HCT116 (cell line): ENCODE results near the gene DUSP2. TPM values are rescaled to one million over a fixed set of nuclear protein-coding genes. Genes with fewer than 3 reads are reported as not detected.

Source experiments
- ATAC-seq: fragments of 200-7000 bp; cut with Tn5 transposase; 2 replicates; pipeline ENCODE4 v1.9.1; 2020; ENCODE audit warnings: mild to moderate bottlenecking, moderate library complexity
- BruUV-seq: library from RNA; stranded (reverse); fragments of 400-500 nt; replicated peaks from 2 replicates; lab custom pipeline; 2021; lab: Mats Ljungman, UMichigan
- CTCF ChIA-PET: fragments of 300-600 bp; sonication (Branson Sonifier 250); formaldehyde crosslinking; loops from one replicate; lab custom pipeline; 2021; ENCODE audit warnings: antibody characterized with exemption; lab: Charles Lee
- POLR2A ChIA-PET: fragments of 300-600, 350-600 bp; sonication (Branson Sonifier 250); formaldehyde crosslinking; loops from one replicate; lab custom pipeline; 2021; ENCODE audit warnings: antibody characterized with exemption; lab: Charles Lee
- RAD21 ChIA-PET, 2 experiments: fragments of 300-600 bp; sonication (Branson Sonifier 250); formaldehyde crosslinking; loops; one replicate each; lab custom pipeline; 2023; ENCODE audit warnings: low total read pairs in 2 of 2; ENCODE audit not compliant: uncharacterized antibody in 2 of 2, unreplicated experiment in 2 of 2, low non-redundant PET in 1 of 2; lab: Charles Lee
- DNase-seq: peaks from one replicate; pipeline ENCODE4 v3.0.0-alpha.2; 2010; ENCODE audit warnings: low read depth, low spot score
- H2AFZ ChIP-seq: fragments of 200-600 bp; shearing (Covaris generic), sonication (generic); 2 replicates; pipeline ENCODE4 v1.6.1; 2017; ENCODE audit warnings: low read depth, mixed run types, mixed read lengths, antibody characterized with exemption, low read length; ENCODE audit not compliant: poor library complexity, severe bottlenecking
- H3K27ac ChIP-seq: 2 replicates; pipeline ENCODE4 v1.5.1; 2012; ENCODE audit warnings: low read depth, low read length
- H3K27me3 ChIP-seq: fragments of 200-600 bp; sonication (generic); 2 replicates; pipeline ENCODE4 v1.6.1; 2016; ENCODE audit warnings: mixed run types, low read length, mixed read lengths; ENCODE audit not compliant: insufficient read depth
- H3K36me3 ChIP-seq, 2 experiments: fragments of 200-500 bp in 1 of 2; fragments of 200-600 bp in 1 of 2; sonication (Bioruptor generic) in 1 of 2; sonication (generic) in 1 of 2; 2 replicates each; pipeline versions ENCODE4 v1.5.1 to v1.6.1; 2014 to 2016; ENCODE audit warnings: low read length in 2 of 2, inconsistent platforms in 1 of 2, mixed read lengths in 1 of 2, mixed run types in 1 of 2; ENCODE audit not compliant: insufficient read depth in 2 of 2, control insufficient read depth in 1 of 2
- H3K4me1 ChIP-seq, 2 experiments: fragments of 200-600 bp in 1 of 2; sonication (generic) in 1 of 2; 2 replicates each; pipeline versions ENCODE4 v1.5.1 to v1.6.1; 2012 to 2017; ENCODE audit warnings: low read length in 2 of 2, inconsistent platforms in 1 of 2, mild to moderate bottlenecking in 1 of 2, mixed read lengths in 1 of 2, mixed run types in 1 of 2, moderate library complexity in 1 of 2; ENCODE audit not compliant: insufficient read depth in 2 of 2, control insufficient read depth in 1 of 2
- H3K4me2 ChIP-seq: fragments of 200-600 bp; sonication (generic); 2 replicates; pipeline ENCODE4 v1.6.1; 2017; ENCODE audit warnings: mixed run types, low read length, mixed read lengths
- H3K4me3 ChIP-seq, 2 experiments: fragments of 200-600 bp in 1 of 2; sonication (generic) in 1 of 2; replicated peaks in 1 of 2; 2 replicates each; pipeline ENCODE4 v1.5.1; 2011 to 2016; ENCODE audit warnings: low read length in 2 of 2, control low read depth in 1 of 2, low read depth in 1 of 2, mild to moderate bottlenecking in 1 of 2, mixed read lengths in 1 of 2, mixed run types in 1 of 2
- H3K79me2 ChIP-seq: fragments of 200-600 bp; sonication (generic); 2 replicates; pipeline ENCODE4 v1.6.1; 2017; ENCODE audit warnings: mild to moderate bottlenecking, mixed run types, low read length, moderate library complexity, mixed read lengths; ENCODE audit not compliant: insufficient read depth
- H3K9ac ChIP-seq: fragments of 200-600 bp; sonication (generic); 2 replicates; pipeline ENCODE4 v1.6.1; 2016; ENCODE audit warnings: low read length, mixed read lengths
- H3K9me2 ChIP-seq: fragments of 200-600 bp; sonication (generic), shearing (Covaris generic); 2 replicates; pipeline ENCODE4 v1.6.1; 2017; ENCODE audit warnings: mixed run types, mild to moderate bottlenecking, moderate library complexity; ENCODE audit not compliant: insufficient read depth
- H3K9me3 ChIP-seq, 2 experiments: fragments of 200-500 bp in 1 of 2; fragments of 200-600 bp in 1 of 2; sonication (Bioruptor generic) in 1 of 2; sonication (generic) in 1 of 2; 2 replicates each; pipeline ENCODE4 v1.6.1; 2014 to 2017; ENCODE audit warnings: low read length in 2 of 2, mixed read lengths in 2 of 2, inconsistent platforms in 1 of 2, low read depth in 1 of 2, mild to moderate bottlenecking in 1 of 2, mixed run types in 1 of 2, moderate library complexity in 1 of 2; ENCODE audit not compliant: control insufficient read depth in 1 of 2, insufficient read depth in 1 of 2
- H4K20me1 ChIP-seq: fragments of 200-600 bp; sonication (generic), shearing (Covaris generic); 2 replicates; pipeline ENCODE4 v1.6.1; 2017; ENCODE audit warnings: mixed run types, mild to moderate bottlenecking, moderate library complexity; ENCODE audit not compliant: insufficient read depth
- EGR1 ChIP-seq: IDR thresholded peaks from 2 replicates; pipeline ENCODE4 v1.6.1; 2012; ENCODE audit warnings: low read depth
- ELF1 ChIP-seq: IDR thresholded peaks from 2 replicates; pipeline ENCODE4 v1.6.1; 2012; ENCODE audit warnings: low read depth, borderline replicate concordance
- POLR2AphosphoS5 ChIP-seq: IDR thresholded peaks from 2 replicates; pipeline ENCODE4 v1.6.1; 2011; ENCODE audit warnings: mild to moderate bottlenecking, low read depth, low read length, moderate library complexity
- TCF7L2 ChIP-seq: IDR thresholded peaks from 2 replicates; pipeline ENCODE4 v1.7.0; 2011; ENCODE audit warnings: borderline replicate concordance, inconsistent platforms; ENCODE audit not compliant: insufficient read depth, insufficient read length; ENCODE audit errors: extremely low read depth
- intact Hi-C: fragments of 100-400 bp; cut with micrococcal nuclease; formaldehyde crosslinking; loops from 2 replicates; pipeline ENCODE4 v1.10.0; 2022
- total RNA-seq: library from RNA; stranded (reverse); gene quantifications from one replicate; pipeline ENCODE4 v1.2.1, GENCODE V29; 2021; ENCODE audit not compliant: unreplicated experiment
- TF ChIP-seq, protein P1 (sequence below): IDR thresholded peaks from 2 replicates; pipeline ENCODE4 v1.6.1; 2012; ENCODE audit warnings: low read depth

DUSP2 gene
- total RNA-seq, 1 experiment from 2014 or later = 24.5 TPM

DNA sequence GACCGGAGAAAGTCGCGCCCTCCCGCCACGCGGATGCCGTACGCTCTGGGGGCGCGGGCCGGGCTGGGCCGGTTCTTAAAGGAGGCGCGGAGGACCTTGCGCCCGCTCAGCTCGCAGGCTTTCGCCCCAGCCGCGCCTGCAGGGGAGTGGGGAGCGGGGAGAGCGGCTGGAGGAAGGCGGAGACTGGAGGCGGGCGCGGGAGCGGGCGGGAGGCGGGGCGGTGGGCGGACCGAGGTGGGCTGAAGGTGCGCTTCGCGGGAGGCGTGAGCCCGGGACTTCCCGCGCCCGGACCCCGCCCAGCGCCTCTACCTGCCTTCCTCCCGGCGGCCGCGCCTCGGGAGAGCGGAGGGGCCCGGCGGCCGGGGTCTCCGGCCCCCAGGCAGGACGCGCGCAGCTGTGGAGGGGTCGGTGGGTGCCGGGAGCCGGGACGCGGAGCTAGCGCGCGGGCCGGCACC is 28.8 kb downstream of the DUSP2 start, which contains the start of gene ADRA2B:
Gene ADRA2B, minus strand, starts transcription at position 148 of the 455 bp plus-strand sequence. CDS start 422 bp downstream, outside the sequence.
- no peak for TF ChIP-seq TCF7L2
- no peak for TF ChIP-seq ELF1
- TF ChIP-seq, protein P1, sequence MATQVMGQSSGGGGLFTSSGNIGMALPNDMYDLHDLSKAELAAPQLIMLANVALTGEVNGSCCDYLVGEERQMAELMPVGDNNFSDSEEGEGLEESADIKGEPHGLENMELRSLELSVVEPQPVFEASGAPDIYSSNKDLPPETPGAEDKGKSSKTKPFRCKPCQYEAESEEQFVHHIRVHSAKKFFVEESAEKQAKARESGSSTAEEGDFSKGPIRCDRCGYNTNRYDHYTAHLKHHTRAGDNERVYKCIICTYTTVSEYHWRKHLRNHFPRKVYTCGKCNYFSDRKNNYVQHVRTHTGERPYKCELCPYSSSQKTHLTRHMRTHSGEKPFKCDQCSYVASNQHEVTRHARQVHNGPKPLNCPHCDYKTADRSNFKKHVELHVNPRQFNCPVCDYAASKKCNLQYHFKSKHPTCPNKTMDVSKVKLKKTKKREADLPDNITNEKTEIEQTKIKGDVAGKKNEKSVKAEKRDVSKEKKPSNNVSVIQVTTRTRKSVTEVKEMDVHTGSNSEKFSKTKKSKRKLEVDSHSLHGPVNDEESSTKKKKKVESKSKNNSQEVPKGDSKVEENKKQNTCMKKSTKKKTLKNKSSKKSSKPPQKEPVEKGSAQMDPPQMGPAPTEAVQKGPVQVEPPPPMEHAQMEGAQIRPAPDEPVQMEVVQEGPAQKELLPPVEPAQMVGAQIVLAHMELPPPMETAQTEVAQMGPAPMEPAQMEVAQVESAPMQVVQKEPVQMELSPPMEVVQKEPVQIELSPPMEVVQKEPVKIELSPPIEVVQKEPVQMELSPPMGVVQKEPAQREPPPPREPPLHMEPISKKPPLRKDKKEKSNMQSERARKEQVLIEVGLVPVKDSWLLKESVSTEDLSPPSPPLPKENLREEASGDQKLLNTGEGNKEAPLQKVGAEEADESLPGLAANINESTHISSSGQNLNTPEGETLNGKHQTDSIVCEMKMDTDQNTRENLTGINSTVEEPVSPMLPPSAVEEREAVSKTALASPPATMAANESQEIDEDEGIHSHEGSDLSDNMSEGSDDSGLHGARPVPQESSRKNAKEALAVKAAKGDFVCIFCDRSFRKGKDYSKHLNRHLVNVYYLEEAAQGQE = no peak
- peak; percentile 61 for TF ChIP-seq POLR2AphosphoS5
- no peak for TF ChIP-seq EGR1
- Histone ChIP-seq H4K20me1 (no peaks in the 10 kb centered on the region), H3K36me3 (no peaks in the 10 kb centered on the region), H3K4me3 (peak within 1 kb of the TSS; percentile 36 to 60), H3K4me1 (peaks cover 11 to 16% of the 10 kb centered on the region in 2 experiments), H3K9ac (peak within 1 kb of the TSS; percentile 51), H3K9me3 (no peaks in the 10 kb centered on the region), H3K27me3 (0 out of 2 replicates have a peak, but pooled peaks cover 2% of the 10 kb centered on the region), H2AFZ (no peak within 1 kb of the TSS), H3K4me2 (peak within 1 kb of the TSS; percentile 86), H3K9me2 (no peaks in the 10 kb centered on the region), H3K79me2 (no peaks in the 10 kb centered on the region), H3K27ac (peak within 1 kb of the TSS; percentile 56)
- ChIA-PET CTCF (interaction anchor here (0.6 to 2.1 kb wide), 11 partner anchors 17 to 524 kb away, joined by 3 to 14 read pairs (median 4); partner anchors contain the start of gene ASTL), POLR2A (no interaction called here), RAD21 (interaction anchor here (0.6 to 1.0 kb wide), 2 partner anchors 146 to 151 kb away, joined by 3 read pairs; no protein-coding TSS in a partner anchor)
- ATAC-seq = peak; percentile 83
- no TSS peak for BruUV-seq
- intact Hi-C loops = loop anchor here (2.0 kb wide), 1 partner anchor 124 kb away; no protein-coding TSS in a partner anchor
- peak; percentile 47 for DNase-seq
